ENCODE measurements around the gene CIAO1.
A peak's percentile ranks its signal among the peaks of the same experiment; 100 is the strongest.
"Not testable (repeated sequence)": the region's sequence is repeated elsewhere in the genome, so short reads cannot be mapped to it uniquely, and the experiment has no call there.

The CIAO1 gene

GRCh38 chr2:96265840-96266679, at the start of gene CIAO1, which contains the start of gene TMEM127:
TSS of gene CIAO1 (plus strand) at chr2:96266225. CDS start at chr2:96266351, 126 bp downstream.
TSS of gene TMEM127 (minus strand) at chr2:96265997. CDS start at chr2:96265381, 616 bp downstream.
- DNase-seq (ENCODE audit: low read depth) = peak; percentile 99

- DNase-seq (ENCODE audit: low read depth) = no peak
These were observed 47.4 kb upstream of the CIAO1 start for GRCh38 chr2:96218508-96219131.

GRCh38 chr2:96219959-96220358, 46.1 kb upstream of the CIAO1 start:
- not testable (repeated sequence) for DNase-seq (ENCODE audit: low read depth)

- not testable (repeated sequence) for DNase-seq (ENCODE audit: low read depth)
These were observed 44.9 kb upstream of the CIAO1 start for GRCh38 chr2:96221106-96221505.

- no peak for DNase-seq (ENCODE audit: low read depth)
These were observed 41.0 kb upstream of the CIAO1 start for GRCh38 chr2:96225016-96225533.

- DNase-seq (ENCODE audit: low read depth) = no peak
These were observed 34.7 kb upstream of the CIAO1 start for GRCh38 chr2:96231316-96231715.

- no peak for DNase-seq (ENCODE audit: low read depth)
These were observed 32.6 kb upstream of the CIAO1 start for GRCh38 chr2:96233436-96233835.

GRCh38 chr2:96233880-96234316, 32.1 kb upstream of the CIAO1 start:
- DNase-seq (ENCODE audit: low read depth) = no peak

- DNase-seq (ENCODE audit: low read depth) = no peak
These were observed 29.1 kb upstream of the CIAO1 start for GRCh38 chr2:96236882-96237281.

- no peak for DNase-seq (ENCODE audit: low read depth)
These were observed 27.8 kb upstream of the CIAO1 start for GRCh38 chr2:96238266-96238665.

- no peak for DNase-seq (ENCODE audit: low read depth)
These were observed 26.9 kb upstream of the CIAO1 start for GRCh38 chr2:96239091-96239490.

GRCh38 chr2:96239745-96240264, 26.2 kb upstream of the CIAO1 start:
- DNase-seq (ENCODE audit: low read depth) = no peak

GRCh38 chr2:96240341-96241038, 25.5 kb upstream of the CIAO1 start:
- no peak for DNase-seq (ENCODE audit: low read depth)

- DNase-seq (ENCODE audit: low read depth) = no peak
These were observed 24.8 kb upstream of the CIAO1 start for GRCh38 chr2:96241227-96241626.

GRCh38 chr2:96241900-96242611, 24.0 kb upstream of the CIAO1 start:
- peak; percentile 93 for DNase-seq (ENCODE audit: low read depth)

GRCh38 chr2:96243843-96244242, 22.2 kb upstream of the CIAO1 start:
- DNase-seq (ENCODE audit: low read depth) = no peak

GRCh38 chr2:96245609-96246390, 20.2 kb upstream of the CIAO1 start:
- DNase-seq (ENCODE audit: low read depth) = peak; percentile 85

- no peak for DNase-seq (ENCODE audit: low read depth)
These were observed 19.0 kb upstream of the CIAO1 start for GRCh38 chr2:96247009-96247408.

- DNase-seq (ENCODE audit: low read depth) = no peak
These were observed 18.1 kb upstream of the CIAO1 start for GRCh38 chr2:96247896-96248295.

- no peak for DNase-seq (ENCODE audit: low read depth)
These were observed 17.4 kb upstream of the CIAO1 start for GRCh38 chr2:96248624-96249023.

GRCh38 chr2:96249654-96250053, 16.4 kb upstream of the CIAO1 start:
- DNase-seq (ENCODE audit: low read depth) = peak; percentile 68

Measured in iris pigment epithelial cell (primary cell).